Urinary bladder (tissue), 4 donors: ENCODE data around the gene ASCC3. TPM values are rescaled to one million over a fixed set of nuclear protein-coding genes. Genes with fewer than 3 reads are reported as not detected.
A peak's percentile ranks its signal among the peaks of the same experiment; 100 is the strongest.
"Not testable (repeated sequence)": the region's sequence is repeated elsewhere in the genome, so short reads cannot be mapped to it uniquely, and the experiment has no call there.

Experiments used
- DNase-seq: peaks from one replicate; pipeline ENCODE4 v3.0.0-alpha.2; 2015; ENCODE audit errors: extremely low spot score
- H3K27ac ChIP-seq: one replicate; pipeline ENCODE4 v1.5.1; 2013; ENCODE audit warnings: low read depth, mild to moderate bottlenecking, moderate library complexity
- H3K36me3 ChIP-seq: one replicate; pipeline ENCODE4 v1.6.1; 2013; ENCODE audit warnings: mild to moderate bottlenecking, moderate library complexity; ENCODE audit not compliant: insufficient read depth
- H3K4me1 ChIP-seq: one replicate; pipeline ENCODE4 v1.6.1; 2013; ENCODE audit warnings: mild to moderate bottlenecking, moderate library complexity; ENCODE audit not compliant: insufficient read depth
- H3K4me3 ChIP-seq: one replicate; pipeline ENCODE4 v1.5.1; 2013; ENCODE audit warnings: low read depth, low read length
- WGBS: extraction: QIAGEN DNeasy Blood & Tissue Kit; methylation state at CpG from one replicate; pipeline ENCODE4 v1.1.7; 2013; 5-methylcytosine and 5-hydroxymethylcytosine counted together
- polyA plus RNA-seq: library from polyadenylated mRNA; stranded (reverse); fragments of 200-250 nt; gene quantifications from one replicate; pipeline ENCODE4 v1.2.3, GENCODE V29; 2013
- total RNA-seq: library from RNA; depleted of rRNA; stranded (reverse); fragments of >200 nt; gene quantifications from one replicate; pipeline ENCODE4 v1.2.3, GENCODE V29; 2014
- donor health status: healthy with polysubstance abuse.
- donor health status: healthy.

The ASCC3 gene
- total and polyA plus RNA-seq, 2 donors = 12.3 to 89.5 TPM

DNA sequence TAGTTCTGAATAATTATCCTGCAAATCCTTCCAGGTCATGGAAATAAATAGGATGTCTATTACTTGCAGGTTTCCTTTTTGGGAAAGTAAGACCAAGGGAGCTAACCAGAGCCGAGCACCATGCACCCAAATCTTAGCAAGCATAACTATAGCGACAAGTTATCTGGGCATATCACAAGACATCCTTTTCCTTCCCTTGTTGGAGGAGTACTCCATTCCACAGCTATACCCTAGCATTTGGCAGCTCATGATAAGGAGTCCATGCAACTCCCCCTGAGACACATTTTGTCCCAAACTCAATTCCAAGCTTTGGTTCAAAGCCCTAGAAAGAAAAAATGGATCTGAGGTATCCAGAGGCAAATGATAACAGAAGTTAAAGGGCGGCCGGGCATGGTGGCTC is 16.5 kb upstream of the ASCC3 start:
- Histone ChIP-seq H3K27ac (no peak overlapping the region), H3K36me3 (no peaks in the 10 kb centered on the region), H3K4me3 (no peak overlapping the region), H3K4me1 (no peaks in the 10 kb centered on the region)
- WGBS = 98% methylated on average over 4 of the region's 4 CpGs
- no peak for DNase-seq

DNA sequence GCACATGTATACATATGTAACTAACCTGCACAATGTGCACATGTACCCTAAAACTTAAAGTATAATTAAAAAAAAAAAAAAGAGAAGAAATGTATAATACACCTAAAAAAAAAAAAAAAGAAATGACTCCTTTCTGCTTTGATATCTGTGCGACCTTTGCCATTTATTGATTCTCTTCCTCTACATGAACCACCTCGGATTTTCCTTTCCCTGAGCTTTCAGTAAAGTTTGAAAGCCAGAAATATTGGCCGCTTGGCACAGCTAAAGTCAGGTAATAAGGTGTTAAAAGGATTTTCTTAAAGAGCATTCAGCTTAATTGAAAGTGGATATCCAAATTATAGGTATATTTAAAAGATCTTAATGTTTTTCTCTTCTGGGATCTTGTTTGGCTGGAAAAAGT is 12.6 kb upstream of the ASCC3 start:
- no peak for DNase-seq
- Histone ChIP-seq H3K27ac (no peak overlapping the region), H3K4me1 (no peaks in the 10 kb centered on the region), H3K4me3 (no peak overlapping the region), H3K36me3 (no peaks in the 10 kb centered on the region)
- 95% methylated on average over 3 of the region's 3 CpGs for WGBS

- no peaks in the 10 kb centered on the region for H3K36me3 ChIP-seq
- H3K27ac ChIP-seq = no peak overlapping the region
Measured at GRCh38 chr6:100892693-100893092, 11.6 kb upstream of the ASCC3 start.

DNA sequence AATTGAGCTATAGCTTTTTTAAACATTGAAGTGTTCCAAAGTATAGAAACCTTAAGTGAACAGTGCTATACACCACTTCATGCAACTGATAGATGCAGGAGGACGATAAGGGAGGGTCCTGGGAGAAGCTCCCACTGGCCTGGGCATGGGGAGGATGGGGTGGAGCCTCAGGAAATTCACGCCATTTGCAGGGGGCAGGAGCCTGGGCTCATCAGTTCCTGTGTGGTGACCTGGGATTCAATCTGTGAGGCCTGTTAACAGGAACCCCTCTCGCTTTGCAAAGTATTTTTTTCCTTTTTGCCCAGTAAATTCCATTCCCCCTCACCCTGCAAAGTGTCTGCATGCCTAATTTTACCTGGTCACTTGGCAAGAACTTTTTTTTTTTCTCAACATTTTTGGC is 11.0 kb upstream of the ASCC3 start:
- Histone ChIP-seq H3K27ac (no peak overlapping the region), H3K4me3 (no peak overlapping the region), H3K36me3 (no peaks in the 10 kb centered on the region), H3K4me1 (no peaks in the 10 kb centered on the region)
- DNase-seq = no peak
- 85% methylated on average over 3 of the region's 3 CpGs for WGBS

More at GRCh38 chr6:100892693-100893092, 11.6 kb upstream of the ASCC3 start:
- Histone ChIP-seq H3K4me3 (no peak overlapping the region), H3K4me1 (no peaks in the 10 kb centered on the region)
- no peak for DNase-seq
- WGBS = 55% methylated on average over 3 of the region's 3 CpGs

DNA sequence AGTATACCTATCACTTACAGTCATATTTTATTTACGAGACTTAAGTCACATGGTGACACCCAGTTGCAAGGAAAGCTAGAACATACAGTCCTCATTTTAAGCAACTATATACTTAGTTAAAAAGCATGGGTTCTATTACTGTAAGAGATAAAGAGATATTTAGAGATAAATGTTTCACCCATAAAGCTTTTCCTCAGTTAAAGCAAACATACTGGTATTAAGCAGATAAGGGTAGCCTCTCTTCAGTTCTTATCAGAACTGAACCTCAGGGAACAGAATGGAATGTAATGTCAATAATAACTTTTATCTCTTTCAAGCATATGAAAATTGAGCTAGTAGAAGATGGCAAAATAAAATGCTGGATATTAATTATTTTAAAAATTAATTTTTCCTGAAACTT is 9.9 kb upstream of the ASCC3 start:
- DNase-seq = no peak
- Histone ChIP-seq H3K4me1 (no peaks in the 10 kb centered on the region), H3K36me3 (no peaks in the 10 kb centered on the region), H3K4me3 (no peak overlapping the region), H3K27ac (no peak overlapping the region)
- WGBS = 80% methylated on average over 1 of the region's 1 CpG

DNA sequence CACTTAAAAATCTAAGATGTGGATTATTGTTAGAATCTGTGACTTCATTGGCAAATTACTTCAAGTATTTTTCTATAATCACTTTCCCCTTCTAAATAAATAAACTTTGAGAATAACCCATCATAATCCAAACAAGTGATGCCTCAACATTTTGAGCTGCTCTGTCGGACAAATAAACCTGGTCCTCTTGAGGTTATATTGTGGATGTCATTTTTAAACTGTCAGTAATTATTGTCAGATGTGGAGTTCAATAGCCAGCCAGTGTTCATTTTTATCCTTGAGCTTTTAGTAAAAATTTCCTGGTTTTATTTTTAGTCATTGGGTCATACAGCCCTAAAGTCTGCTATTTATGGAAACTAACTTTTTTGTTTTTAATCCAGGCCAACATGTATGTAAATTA is 9.5 kb upstream of the ASCC3 start:
- WGBS = 70% methylated on average over 1 of the region's 1 CpG

DNA sequence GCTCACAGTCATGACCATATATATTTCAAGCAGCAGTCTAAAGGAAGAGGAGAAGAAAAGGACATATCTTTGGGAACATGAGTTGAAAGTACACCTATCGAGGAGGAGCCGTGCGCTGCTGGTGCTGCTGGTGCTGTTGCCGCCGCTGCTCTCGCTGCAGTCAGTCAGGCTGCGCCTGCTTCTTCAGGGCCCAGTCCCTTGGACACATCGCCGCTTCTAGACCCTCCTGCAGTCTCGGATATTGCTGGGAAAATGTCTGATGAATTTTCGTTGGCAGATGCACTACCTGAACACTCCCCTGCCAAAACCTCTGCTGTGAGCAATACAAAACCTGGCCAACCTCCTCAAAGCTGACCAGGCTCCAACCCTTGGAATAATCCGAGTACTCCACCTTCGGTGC is 8.2 kb upstream of the ASCC3 start:
- H3K36me3 ChIP-seq = no peaks in the 10 kb centered on the region
- no peak for DNase-seq
- no peak overlapping the region for H3K4me3 ChIP-seq
- WGBS = 98% methylated on average over 13 of the region's 13 CpGs
- H3K4me1 ChIP-seq = no peaks in the 10 kb centered on the region
- no peak overlapping the region for H3K27ac ChIP-seq

More for the DNA sequence above, 9.5 kb upstream of the ASCC3 start:
- H3K27ac ChIP-seq, H3K4me3 ChIP-seq, DNase-seq, H3K4me1 ChIP-seq, H3K36me3 ChIP-seq: not testable (repeated sequence)

GRCh38 chr6:100886076-100886475 is 4.9 kb upstream of the ASCC3 start:
- 57% methylated on average over 1 of the region's 1 CpG for WGBS
- Histone ChIP-seq H3K27ac (no peak overlapping the region), H3K4me3 (no peak overlapping the region), H3K36me3 (no peaks in the 10 kb centered on the region), H3K4me1 (no peaks in the 10 kb centered on the region)
- DNase-seq = no peak

GRCh38 chr6:100883347-100883746 is 2.2 kb upstream of the ASCC3 start:
- Histone ChIP-seq H3K36me3 (no peaks in the 10 kb centered on the region), H3K4me3 (no peak overlapping the region), H3K27ac (no peak overlapping the region), H3K4me1 (no peaks in the 10 kb centered on the region)
- 96% methylated on average over 3 of the region's 3 CpGs for WGBS
- DNase-seq = no peak

DNA sequence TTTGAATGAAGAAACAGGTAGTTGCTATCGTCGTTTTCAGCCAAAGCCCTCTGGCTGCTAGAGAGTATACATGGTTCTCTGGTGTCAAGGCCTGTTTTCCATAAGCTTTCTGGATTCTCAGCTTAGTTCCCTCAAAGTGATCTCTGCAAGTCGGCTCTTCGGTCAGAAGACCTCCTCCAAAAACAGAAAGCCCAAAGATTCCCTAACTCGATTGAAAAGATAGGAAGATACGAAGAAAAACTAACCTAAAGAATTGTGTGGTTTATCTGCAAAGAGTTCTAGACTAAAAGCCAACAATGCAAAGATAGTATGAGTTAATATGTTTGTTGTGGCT is 545 bp upstream of the ASCC3 start:
- WGBS = 3% methylated on average over 6 of the region's 6 CpGs
- peak overlapping the region; percentile 92 for H3K27ac ChIP-seq
- H3K4me1 ChIP-seq = no peaks in the 10 kb centered on the region
- DNase-seq = peak; percentile 13
- no peaks in the 10 kb centered on the region for H3K36me3 ChIP-seq
- peak overlapping the region; percentile 84 for H3K4me3 ChIP-seq

- no peaks in the 10 kb centered on the region for H3K4me1 ChIP-seq
- H3K36me3 ChIP-seq = no peaks in the 10 kb centered on the region
- H3K4me3 ChIP-seq = peak overlapping the region; percentile 84
- DNase-seq = peak; percentile 28
- peak overlapping the region; percentile 92 for H3K27ac ChIP-seq
- 7% methylated on average over 5 of the region's 5 CpGs for WGBS
Measured at GRCh38 chr6:100880149-100880852, 828 bp downstream of the ASCC3 start.

- no peak overlapping the region for H3K27ac ChIP-seq
- 91% methylated on average over 2 of the region's 2 CpGs for WGBS
- no peaks in the 10 kb centered on the region for H3K36me3 ChIP-seq
- DNase-seq = no peak
- H3K4me3 ChIP-seq = no peak overlapping the region
- H3K4me1 ChIP-seq = no peaks in the 10 kb centered on the region
Measured at GRCh38 chr6:100879317-100879716, 1.8 kb downstream of the ASCC3 start.

DNA sequence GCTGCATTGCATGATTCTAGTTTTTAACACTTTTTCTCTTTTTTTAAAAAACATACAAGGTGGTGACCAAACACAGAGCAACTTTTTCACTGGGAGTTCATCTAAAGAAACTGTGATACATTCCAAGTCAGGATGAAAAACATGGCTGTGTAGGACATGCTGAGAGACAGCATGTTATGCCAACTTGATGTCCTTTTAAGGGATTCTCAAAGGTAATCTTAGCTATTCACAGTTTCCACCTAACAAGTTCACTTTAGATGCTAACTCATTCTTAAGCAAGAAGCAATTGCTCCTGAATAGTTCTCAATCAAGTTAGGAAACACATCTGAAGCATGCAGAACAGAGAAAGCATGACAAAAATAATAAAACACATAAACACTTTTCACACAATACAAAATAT is 3.3 kb downstream of the ASCC3 start:
- Histone ChIP-seq H3K4me3 (no peak overlapping the region), H3K27ac (no peak overlapping the region), H3K36me3 (no peaks in the 10 kb centered on the region), H3K4me1 (no peaks in the 10 kb centered on the region)
- no peak for DNase-seq

DNA sequence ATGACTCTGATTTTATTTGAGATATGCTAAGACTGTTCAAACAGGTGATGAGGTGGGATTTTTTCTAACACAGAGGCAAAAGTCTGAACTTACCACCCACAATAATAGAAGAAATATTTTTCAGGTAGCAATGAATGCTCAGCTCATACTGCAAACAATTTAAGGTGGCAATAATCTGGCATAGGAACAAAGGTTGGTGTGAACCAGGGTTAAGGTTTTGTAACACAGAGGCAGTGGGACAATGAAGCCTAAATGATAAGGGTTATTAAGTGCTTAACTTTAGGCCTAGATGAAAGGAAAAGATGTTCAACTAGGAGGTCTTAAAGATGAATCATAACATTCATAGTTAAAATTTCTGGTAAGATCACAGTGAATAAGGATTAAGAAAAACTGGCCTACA is 4.9 kb downstream of the ASCC3 start:
- H3K36me3 ChIP-seq = no peaks in the 10 kb centered on the region
- no peak for DNase-seq
- H3K4me1 ChIP-seq = no peaks in the 10 kb centered on the region
- no peak overlapping the region for H3K4me3 ChIP-seq
- no peak overlapping the region for H3K27ac ChIP-seq

GRCh38 chr6:100865525-100865924 is 15.6 kb downstream of the ASCC3 start:
- no peaks in the 10 kb centered on the region for H3K4me1 ChIP-seq
- H3K4me3 ChIP-seq = no peak overlapping the region
- DNase-seq = no peak
- H3K36me3 ChIP-seq = no peaks in the 10 kb centered on the region
- H3K27ac ChIP-seq = no peak overlapping the region
- WGBS = 95% methylated on average over 2 of the region's 2 CpGs
